GM12801 (cell line): ENCODE data around the gene GAS7.

Experiments
- TF ChIP-seq, protein P1 (sequence below): IDR thresholded peaks from one replicate; pipeline ENCODE4 v1.5.1; 2011; ENCODE audit warnings: control low read depth; ENCODE audit not compliant: insufficient read length; ENCODE audit errors: extremely low read depth

Gene GAS7

GRCh38 chr17:10156077-10156435 lies 42.4 kb downstream of the GAS7 start:
- TF ChIP-seq, protein P1, sequence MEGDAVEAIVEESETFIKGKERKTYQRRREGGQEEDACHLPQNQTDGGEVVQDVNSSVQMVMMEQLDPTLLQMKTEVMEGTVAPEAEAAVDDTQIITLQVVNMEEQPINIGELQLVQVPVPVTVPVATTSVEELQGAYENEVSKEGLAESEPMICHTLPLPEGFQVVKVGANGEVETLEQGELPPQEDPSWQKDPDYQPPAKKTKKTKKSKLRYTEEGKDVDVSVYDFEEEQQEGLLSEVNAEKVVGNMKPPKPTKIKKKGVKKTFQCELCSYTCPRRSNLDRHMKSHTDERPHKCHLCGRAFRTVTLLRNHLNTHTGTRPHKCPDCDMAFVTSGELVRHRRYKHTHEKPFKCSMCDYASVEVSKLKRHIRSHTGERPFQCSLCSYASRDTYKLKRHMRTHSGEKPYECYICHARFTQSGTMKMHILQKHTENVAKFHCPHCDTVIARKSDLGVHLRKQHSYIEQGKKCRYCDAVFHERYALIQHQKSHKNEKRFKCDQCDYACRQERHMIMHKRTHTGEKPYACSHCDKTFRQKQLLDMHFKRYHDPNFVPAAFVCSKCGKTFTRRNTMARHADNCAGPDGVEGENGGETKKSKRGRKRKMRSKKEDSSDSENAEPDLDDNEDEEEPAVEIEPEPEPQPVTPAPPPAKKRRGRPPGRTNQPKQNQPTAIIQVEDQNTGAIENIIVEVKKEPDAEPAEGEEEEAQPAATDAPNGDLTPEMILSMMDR: no peak

DNA sequence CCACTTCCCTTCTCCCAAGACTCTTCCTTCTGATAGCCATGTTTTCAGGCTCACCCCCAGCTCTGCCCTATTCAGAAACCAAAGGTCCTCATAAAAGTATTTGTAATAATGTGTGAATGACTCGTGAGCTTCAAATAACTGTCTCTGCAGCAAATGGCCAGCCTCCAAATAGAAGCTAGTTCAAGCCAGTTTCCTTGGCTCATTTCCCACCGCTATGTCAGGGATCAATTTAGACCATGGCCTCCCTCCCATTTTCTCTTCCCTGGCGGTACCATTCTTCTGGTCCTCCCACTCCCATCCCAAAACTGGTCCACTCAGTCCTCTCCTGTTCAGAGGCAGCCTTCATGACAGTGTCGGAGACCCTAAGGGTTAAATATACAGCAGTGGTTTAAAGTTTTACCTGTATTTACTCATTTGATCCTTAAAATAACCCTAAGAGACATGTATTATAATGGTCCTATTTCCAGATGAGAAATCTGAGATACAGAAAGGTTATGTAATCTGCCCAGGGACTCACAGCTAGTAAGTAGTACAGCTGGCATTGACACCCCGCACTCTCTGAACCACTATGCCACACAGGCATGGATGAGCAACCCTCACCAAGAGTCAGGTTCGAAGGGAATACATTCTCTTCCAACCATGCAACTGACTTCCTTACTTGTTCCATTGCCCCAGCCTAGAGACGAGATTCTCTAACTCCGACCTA lies 42.9 kb downstream of the GAS7 start:
- TF ChIP-seq, protein P1: no peak

DNA sequence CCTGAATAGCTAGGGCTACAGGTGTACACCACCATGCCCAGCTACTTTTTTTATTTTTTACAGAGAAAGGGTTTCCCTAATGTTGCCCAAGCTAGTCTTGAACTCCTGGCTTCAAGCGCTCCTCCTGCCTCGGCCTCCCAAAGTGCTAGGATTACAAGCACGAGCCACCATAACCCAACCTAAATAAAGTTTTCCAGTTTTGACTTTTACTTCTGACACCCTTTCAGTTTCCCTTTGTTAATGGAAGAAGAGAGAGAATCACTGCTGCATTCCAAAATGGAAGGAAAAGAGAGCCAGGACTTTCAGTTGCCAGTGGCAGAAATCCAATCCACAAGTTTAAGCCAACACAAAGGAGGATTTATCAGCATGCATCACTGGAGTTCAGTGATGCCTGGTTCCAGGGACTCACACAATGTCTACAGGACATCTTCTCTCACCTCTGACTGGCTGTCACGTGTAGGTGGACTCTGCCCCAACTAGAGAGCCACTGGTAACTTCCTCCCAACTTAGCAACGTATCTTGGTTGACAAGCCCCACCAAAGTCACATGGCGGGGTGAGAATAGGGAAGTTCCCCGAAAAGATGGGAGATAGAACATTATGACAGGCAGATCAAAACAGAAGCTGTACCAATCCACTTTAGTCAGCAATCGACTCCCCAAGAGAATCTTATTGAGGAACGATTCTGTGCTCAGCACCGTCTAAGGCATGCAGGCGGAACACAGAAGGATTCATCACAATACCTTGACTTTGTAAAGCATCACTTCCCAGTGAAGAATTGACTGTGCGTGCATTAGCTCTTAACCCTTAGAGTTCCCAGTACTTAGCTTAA lies 46.5 kb downstream of the GAS7 start:
- TF ChIP-seq, protein P1: no peak

DNA sequence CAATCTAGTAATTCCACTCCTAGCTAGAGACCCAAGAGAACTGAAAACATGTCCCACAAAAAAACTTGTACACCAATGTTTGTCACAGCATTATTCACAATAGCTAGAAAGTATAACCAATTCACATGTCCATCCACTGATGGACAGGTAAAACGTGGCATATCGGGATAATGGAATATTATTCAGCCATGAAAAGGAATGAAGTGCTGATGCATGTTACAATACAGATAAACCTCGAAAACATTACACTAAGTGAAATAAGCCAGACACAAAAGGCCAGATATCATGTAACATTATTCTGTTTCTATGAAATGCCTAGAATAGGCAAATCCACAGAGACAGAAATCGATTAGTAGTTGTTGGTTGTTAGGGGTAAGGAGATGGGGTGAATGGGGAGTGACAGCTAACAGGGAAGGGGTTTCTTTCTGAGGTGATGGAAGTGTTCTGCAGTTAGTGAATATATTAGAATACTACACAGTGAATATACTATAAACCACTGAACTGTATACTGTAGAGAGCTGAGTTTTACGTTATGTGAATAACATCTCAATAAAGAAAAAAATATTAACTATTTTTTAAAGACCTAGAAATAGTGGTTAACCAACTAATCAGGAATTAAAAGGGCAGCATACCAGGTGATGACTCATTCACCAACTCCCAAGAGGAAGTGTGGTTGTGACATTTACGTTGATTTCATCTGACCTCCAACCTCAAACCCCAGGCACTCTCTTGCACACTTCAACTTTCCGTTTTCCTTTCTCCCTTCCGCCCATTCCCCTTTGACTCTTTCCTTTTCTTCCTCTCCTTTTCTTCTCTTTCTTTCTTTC lies 48.6 kb downstream of the GAS7 start:
- TF ChIP-seq, protein P1: no peak

- TF ChIP-seq, protein P1: no peak
Measured at GRCh38 chr17:10147761-10148415, 50.5 kb downstream of the GAS7 start.

DNA sequence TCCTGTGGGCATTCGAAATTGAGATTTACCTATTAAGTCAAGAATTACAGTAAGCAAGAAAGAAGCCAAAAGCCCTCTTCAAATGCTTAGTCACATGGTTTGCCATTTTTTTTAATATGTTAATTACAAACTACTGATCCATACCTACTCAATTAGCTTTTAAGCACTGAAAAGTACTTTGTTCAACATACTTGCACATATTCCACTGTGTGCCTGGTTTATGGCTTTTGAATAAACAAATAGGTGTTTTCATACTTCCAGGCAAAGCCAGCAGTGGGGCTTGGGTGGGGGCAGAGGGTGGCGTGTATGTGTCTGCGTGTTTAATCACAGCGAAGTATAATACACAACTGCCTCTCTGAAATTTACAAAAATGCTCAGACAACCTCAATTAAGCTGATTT lies 51.4 kb downstream of the GAS7 start:
- TF ChIP-seq, protein P1: no peak
